HG02763 (cell line): ENCODE results near the gene CYP2W1.

Source experiments
- ATAC-seq: cut with Tn5 transposase; IDR thresholded peaks from one replicate; pipeline ENCODE4 v1.9.1; 2021; ENCODE audit warnings: mild to moderate bottlenecking, moderate library complexity; ENCODE audit not compliant: unreplicated experiment

The CYP2W1 gene

DNA sequence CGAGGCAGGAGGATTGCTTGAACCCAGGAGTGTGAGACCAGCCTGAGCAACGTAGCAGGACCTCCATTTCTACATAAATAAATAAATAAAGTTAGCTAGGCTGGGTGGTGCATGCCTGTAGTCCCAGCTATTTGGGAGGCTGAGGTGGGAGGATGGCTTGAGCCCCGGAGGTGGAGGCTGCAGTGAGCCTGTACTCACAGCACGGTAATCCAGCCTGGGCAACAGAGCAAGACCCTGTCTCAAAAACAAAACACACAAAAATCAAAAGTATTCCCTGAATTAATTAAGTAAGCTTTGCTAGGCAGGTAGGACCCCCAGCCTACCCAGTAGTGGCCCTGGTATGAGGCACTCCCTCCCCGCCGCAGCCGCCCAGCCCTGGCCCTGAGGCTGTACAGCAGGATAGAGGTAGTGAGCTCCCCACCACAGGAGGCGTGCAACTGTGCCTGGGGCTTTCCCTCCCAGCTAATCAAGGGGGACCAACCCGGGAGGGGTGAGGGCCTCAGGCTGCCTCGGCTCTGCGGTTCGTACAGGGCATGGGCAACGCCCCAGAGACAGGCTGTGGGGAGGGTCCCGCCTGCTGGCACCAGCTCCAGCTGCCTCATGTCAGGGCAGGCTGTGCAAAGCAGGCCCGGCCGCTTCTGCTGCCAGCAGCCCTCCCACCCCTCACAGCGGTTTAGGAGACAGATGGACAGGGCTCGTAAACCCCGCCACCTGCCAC is 1.0 kb upstream of the CYP2W1 start:
- no peak for ATAC-seq

DNA sequence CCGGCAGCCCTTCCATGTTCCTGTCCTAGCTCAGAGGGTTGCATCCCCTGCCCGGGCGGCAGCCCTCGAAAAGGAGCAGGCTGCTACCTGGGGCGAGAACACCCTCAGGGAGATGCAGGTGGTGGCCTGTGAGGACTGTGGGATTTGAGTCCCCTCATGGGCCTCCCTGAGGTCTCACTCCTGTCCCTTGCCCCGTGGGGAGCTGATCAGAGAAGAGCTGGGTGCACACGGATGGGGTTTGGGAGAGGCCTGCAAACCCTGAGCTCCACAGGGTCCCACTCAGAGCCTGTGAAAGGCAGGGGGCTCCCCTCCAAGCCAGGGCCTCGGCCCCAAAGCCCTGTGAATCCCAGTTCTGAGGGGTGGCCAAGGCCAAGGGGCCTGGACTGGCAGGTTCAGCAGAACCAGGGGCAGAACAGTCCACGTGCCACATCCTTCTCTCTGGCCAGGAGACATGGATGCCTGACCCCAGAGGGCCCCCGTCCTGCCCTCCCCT is 424 bp upstream of the CYP2W1 start:
- no peak for ATAC-seq

DNA sequence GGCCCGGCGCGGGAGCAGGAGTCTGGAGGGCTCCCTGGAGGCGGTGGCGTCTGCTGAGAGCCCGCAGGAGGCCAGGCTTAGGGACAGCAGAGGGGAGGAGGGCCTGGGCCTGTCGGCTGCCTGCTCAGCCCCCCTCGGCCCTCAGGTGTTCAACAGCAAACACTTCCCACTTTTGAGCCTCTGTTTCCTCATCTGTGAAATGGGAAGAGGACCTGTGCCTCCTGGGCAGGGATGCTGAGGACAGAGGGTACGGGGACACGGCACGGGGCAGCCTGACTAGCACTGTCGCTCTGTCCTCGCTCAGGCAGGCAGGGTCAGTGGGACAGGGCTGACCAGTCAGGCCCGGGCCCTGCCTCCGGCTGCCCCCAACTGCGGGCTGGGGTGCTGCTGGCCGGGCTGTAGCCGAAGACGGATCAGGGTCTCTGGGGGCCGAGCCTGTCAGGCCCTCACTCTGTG is 663 bp downstream of the CYP2W1 start:
- ATAC-seq, result no peak

DNA sequence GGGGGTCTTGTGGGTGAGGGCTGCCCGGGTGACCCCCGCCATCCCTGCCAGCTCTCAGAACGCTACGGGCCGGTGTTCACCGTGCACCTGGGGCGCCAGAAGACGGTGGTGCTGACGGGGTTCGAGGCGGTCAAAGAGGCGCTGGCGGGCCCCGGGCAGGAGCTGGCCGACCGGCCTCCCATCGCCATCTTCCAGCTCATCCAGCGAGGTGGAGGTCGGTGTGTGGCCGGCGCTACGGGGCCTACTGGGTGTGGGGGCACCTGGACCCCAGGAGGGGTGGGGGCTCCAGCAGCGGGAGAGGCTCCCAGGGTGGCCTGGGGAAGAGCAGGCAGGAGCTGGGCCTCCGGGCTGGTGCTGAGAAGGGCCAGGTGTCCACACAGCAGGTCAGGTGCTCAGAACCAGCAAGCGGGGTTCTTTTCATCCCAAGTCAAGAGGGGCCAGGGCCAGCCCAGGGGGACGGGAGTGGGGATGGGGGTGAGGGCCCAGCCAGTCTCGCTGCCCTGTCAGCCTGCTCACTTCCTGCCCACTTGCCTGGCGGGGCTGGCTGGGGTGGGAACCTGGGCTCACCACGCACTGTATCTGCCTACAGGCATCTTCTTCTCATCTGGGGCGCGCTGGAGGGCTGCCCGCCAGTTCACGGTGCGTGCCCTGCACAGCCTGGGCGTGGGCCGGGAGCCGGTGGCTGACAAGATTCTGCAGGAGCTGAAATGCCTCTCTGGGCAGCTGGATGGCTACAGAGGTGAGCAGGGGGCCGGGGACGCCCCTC is 1.6 kb downstream of the CYP2W1 start:
- ATAC-seq, result no peak

DNA sequence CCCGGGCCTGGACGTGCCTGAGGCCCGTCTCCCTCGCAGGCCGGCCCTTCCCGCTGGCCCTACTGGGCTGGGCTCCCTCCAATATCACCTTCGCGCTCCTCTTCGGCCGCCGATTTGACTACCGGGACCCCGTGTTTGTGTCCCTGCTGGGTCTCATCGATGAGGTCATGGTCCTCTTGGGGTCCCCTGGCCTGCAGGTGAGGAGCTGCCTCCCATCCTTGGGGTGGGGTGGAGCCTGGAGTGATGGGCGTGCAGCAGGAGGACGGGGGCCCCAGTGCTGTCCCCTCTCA is 2.1 kb downstream of the CYP2W1 start:
- ATAC-seq, result no peak

DNA sequence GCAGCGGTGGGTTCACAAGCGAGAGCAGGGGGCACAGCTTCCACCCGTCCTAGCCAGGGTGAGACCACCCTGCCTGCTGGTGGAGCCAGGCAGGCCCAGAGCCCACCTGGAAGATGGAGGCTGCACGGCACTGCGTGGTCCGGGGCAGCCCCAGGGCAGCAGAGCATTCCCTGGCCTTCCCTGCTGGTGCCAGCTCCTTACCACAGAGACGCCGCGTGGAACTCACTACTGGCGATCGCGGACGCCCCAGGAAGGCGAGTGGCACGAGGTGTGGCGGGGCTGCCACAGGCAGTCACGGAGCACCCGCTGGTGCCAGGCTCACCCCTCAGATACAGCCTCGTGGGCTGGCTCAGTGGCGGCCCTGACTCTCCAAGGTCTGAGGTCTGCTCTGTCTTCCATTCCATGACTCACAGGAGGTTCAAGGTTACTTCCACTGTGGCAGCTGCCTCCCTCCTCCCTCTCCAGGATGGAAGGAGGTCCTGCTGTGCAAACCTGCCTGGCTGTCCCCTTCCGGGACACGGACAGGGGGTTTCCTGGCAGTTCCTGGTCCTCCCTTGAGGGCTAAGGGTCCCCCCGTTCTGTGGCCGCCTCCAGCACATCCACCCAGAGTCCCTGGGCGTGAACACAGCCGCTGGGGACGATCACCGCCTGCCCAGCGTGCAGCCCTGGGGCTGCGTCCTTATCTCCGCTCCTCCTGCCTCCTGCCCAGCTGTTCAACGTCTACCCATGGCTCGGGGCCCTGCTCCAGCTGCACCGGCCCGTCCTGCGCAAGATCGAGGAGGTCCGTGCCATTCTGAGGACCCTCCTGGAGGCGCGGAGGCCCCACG is 3.1 kb downstream of the CYP2W1 start:
- ATAC-seq, result no peak

DNA sequence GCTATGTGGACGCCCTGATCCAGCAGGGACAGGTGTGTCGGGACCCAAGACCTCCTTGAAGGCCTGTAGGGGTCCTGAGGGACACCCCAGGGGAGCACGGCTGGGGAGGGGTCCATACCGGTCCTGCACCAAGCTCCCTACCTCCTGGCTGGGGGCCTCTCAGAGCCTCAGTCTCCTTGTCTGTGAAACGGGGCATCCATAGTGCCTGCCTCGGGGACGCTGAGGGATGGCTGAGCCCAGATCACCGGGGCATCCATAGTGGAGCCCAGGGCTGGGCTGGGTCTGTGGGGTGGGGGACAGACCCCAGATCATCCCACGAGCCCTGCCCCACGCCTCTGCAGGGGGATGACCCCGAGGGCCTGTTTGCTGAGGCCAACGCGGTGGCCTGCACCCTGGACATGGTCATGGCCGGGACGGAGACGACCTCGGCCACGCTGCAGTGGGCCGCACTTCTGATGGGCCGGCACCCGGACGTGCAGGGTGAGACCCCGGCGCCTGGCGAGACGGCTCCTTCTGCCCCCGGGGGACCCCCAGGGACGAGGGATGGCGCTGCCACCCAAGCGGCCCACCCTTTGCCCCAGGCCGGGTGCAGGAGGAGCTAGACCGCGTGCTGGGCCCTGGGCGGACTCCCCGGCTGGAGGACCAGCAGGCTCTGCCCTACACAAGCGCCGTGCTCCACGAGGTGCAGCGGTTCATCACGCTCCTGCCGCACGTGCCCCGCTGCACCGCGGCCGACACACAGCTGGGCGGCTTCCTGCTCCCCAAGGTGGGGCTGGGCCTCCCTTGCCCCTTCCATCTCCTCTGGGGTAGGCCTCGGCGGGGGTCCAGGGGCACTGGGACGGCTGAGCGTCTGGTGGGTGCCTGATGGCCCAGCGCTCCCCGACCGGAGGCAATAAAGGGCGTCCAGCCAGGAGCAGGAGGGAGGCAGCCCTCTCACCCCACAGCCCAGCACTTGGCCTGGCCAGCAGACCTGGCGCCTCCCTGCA is 4.1 kb downstream of the CYP2W1 start:
- ATAC-seq, result no peak

DNA sequence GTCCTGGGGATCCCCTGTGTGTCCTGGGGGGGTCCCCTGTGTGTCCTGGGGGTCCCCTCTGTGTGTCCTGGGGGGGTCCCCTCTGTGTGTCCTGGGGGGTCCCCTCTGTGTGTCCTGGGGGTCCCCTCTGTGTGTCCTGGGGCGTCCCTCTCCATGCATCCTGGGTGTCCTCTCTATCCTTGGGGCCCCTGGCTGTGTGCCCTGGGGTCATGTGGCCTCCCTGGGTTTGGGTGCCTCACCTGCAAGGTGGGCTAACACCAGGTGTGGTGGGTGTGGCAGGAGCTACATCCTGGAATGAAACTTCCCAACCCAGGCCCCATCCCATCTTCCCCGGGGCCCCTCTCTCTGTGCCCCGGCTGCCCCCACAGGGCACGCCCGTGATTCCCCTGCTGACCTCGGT is 4.9 kb downstream of the CYP2W1 start:
- ATAC-seq, result no peak

DNA sequence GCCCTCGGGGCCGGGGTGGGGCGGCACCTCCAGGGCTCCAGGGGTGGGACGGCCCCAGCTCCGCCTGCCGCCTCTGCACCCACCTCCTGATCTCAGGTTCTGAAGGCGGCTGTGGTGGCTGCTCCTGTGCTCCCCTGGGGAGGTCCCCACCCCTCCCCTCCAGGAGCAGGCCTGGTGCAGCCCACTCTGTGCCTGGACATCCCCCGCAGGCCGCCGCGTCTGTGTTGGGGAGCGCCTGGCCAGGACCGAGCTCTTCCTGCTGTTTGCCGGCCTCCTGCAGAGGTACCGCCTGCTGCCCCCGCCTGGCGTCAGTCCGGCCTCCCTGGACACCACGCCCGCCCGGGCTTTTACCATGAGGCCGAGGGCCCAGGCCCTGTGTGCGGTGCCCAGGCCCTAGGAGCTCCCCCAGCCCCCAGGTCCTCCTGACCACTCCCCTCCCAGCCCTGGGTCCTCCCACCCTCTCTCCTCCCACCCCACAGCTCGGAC is 5.5 kb downstream of the CYP2W1 start:
- ATAC-seq, result no peak

DNA sequence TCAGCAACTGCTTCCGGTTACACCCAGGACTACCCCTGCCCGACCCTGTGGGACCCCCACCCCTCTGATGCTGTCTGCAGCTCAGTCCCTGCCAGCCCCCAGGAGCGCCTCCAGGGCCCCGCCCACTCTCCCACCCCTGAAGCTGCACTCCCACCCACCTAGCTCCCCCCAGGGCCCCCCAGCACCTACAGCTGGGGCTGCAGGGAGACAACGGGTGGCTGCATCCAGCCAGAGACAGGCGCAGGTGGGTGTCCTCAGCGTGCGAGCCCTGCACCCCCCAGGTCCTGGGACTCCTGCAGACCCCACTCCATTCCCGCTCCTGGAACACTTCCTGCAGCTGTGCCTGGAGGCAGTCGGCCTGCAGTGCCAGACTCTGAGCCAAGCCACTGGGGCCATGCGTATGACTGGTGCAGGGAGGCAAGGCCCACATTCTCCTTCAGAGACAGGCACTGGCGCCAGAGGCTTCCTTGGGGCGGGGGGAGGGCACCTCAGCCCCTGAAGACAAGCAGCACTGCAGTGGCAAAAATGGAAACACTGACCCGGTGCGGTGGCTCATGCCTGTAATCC is 6.1 kb downstream of the CYP2W1 start:
- ATAC-seq, result no peak

DNA sequence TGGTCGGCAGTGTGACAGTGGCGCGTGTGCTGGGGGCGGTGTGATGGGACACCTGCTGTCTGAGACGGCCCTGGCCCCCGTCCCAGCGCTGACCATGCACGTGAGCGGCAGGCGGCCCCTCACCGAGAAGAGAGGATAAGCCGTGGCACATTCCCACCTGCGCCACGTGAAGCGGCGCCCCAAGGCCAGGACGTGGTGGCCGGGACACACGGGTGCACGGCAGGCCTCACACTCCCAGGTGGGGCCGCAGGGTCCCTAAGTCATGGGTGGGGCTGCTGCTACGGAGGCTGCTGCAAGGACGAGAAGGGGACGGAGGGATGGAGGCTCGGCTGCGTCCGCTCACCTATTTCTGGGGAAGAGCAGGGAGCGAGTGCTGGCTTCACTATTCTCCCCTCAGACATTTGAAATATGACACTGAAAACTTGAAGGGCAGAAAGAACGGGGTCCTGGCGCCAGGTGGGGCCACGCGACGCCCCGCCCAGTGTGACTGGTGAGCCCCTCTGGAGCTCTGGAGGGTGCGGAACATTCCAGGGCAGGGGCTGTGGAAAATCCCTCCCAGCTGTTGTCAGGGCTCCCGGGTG is 7.5 kb downstream of the CYP2W1 start:
- no peak for ATAC-seq

DNA sequence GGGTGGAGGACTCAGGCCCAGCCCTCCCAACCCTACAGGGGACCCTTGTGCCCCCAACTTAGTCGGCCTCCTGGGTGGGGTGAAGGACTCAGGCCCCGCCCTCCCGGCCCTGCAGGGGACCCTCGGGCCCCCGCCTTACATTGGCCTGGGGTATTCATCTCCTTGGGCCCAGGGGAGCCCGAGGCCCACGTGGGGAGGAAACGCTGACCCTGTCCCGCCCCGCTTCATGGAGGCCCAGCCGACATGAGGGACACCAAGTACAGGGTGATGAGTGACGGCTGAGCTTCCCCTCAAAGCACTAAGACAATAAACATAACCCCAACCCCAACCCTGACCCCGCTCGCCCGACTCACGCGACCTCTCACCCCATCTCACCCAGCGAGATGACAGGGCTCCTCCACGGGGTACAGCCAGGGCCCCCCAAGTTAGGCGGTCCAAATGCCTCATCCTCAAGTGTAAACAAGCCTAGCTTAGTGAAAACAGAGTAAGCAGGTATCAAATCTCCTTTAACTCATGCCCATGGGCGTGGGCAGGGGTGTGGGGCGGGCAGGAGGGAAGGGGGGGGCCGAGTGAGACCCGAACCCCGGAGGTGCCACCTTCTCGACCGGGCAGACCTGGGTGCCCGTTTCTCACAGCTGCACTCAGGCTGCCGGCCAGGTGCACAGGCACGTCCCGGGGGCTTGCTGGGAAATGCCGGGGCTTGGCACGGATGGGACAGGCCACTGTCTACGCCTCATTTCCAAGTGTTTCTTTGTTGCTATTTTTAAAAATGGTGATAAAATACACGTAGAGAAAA is 8.2 kb downstream of the CYP2W1 start:
- no peak for ATAC-seq

DNA sequence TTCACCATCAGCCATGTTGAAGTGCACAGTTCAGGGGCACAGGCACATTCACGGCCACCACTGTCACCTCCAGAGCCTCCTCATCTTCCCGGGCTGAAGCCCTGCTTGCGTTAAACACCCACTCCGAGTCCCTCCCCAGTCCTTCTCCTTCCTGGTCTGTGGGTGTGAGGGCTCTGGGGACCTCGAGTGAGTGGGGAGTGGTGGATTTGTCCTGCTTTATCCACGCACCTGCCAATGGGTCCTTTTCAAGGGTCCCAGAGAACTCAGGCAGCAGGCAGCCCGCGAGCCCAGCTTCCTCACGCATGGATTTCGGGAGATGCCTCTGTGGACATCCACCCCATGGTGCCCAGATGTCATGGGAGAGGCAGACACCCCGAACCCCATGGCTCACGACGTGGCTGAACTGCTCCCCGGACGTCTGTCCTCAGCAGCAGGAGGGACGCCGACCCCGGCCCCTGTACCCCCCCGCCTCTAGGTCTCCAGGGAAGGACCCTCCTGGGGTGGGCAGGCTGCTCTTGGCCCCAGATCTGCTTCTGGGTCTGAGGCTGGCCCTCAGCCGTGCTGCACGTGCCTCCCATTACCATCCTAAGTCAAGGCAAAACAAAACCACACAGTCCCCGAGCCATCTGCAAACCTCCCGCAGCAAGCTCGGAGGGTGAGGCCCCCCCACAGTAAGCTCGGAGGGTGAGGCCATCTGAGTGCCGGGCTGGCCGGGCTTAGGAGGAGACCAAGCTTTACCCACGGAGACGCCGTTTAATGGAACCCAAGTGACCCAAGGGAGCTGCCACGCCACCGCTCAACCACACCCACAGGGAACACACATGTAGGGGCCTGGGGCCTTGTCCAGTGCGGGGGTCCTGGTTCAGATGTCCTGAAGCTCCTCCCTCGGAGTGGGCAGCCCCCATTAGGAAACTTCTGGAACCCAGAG is 9.0 kb downstream of the CYP2W1 start:
- no peak for ATAC-seq

DNA sequence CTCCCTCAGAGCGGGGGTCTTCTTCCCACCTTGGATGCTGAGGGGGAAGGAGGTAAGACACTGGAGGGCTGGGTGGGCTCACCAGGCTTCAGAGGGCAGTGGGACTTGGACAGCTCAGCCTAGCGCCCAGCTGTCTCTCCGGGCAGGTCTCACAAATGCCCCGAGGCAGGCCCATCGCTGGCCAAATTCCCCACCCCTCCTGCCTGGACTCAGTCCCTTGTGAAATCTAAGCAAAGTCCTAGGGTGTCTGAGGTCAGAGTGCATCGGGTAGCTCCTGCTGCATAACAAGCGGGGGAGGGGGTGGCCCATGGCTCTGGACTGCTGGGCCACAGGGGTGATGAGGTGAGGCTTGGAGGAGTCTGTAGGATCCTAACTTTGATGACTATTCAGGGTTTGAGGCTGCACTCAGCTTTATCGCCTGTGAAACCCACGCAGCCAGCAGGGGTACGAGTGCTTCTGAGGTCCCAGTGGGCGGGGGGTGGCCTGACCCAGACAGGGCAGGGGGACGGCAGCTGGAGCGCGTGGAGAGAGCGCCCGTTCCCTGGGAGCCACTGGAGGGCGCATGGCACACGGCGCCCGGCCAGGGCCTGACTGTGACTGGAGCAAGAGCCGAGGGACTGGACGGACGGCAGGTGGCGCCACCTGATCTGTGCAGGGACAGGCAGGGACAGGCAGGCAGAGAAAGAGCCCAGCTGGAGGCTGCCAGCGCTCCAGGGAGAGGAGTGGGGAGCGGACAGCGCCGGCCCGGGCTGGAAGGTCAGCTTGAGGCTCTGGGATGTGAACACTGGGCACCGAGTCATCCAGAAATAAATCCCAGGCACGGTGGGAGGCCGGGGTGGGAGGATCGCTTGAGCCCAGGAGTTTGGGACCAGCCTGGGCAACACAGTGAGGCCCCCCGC is 10.0 kb downstream of the CYP2W1 start:
- peak; percentile 77 for ATAC-seq

DNA sequence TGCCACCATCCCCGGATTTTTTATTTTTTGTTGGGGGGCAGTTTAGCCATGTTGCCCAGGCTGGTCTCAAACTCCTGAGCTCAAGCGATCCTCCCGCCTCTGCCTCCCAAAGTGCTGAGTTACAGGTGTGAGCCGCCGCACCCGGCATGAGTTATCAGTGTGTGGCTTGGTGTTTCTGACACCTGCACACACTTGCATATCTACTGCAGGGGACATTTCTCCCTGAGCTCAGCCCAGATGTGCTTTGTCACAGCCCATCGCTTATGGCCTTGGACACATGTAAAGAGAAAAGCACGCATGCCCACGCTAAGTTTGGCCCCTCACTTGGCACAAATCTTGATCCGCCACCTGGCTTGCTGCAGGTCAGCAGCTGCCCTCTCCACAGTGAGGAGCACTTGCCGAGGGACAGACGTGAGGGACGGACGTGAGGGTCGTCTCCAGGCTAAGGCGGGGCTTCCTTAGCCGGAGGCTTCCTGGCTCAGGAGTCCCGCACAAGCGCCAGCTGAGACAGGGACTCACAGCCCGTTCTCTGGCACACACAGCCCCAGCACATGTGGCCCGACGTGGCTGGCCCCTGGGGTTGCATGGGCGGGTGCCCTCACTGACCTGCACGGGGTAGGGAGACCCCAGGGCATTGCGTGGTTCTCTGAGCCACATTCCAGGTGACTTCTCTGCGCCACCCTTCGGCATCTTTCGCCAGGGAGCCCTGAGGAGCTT is 11.8 kb downstream of the CYP2W1 start:
- no peak for ATAC-seq

DNA sequence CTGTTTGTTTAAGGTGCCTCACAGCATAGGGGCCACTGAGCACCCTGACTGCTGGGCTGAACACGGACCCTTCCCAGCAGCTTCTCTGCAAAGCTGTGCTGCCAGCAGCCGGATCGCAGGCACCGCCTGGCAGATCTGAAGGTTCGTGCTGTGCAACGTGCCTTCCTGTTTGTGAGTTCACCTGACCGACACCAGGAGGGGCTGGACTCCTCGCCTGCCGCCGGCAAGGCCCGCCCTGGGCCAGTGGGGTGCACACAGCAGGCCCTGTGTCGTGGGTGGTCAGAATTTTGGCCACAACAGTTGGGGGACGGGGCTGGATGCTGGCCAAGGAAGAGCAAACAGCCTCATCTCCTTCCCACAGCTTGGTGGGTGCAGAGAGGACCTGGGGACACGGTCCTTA is 12.6 kb downstream of the CYP2W1 start:
- ATAC-seq, result no peak
